ENCODE data around the gene PRDM2.

The PRDM2 gene

GRCh38 chr1:13694886-13695684, 4.9 kb upstream of the PRDM2 start:
- no peak for ATAC-seq
- TF ChIP-seq BACH2 (CRISPR knock-in tag; IDR thresholded peaks at IDR 0.05; ENCODE audit: borderline replicate concordance) (no peak), RARB (CRISPR knock-in tag; IDR thresholded peaks at IDR 0.05) (no peak), ZNF70 (CRISPR knock-in tag; IDR thresholded peaks at IDR 0.05) (no peak), ZFP3 (CRISPR knock-in tag; IDR thresholded peaks at IDR 0.05) (no peak), CREB5 (CRISPR knock-in tag; IDR thresholded peaks at IDR 0.05; ENCODE audit: low read depth) (no peak), CSDC2 (CRISPR knock-in tag; IDR thresholded peaks at IDR 0.05) (no peak), TOX (CRISPR knock-in tag; IDR thresholded peaks at IDR 0.05; ENCODE audit: borderline replicate concordance) (no peak), ZNF565 (CRISPR knock-in tag; conservative IDR thresholded peaks at IDR 0.05; ENCODE audit: low read depth) (no peak), TCF4 (CRISPR knock-in tag; IDR thresholded peaks at IDR 0.05; ENCODE audit: borderline replicate concordance) (no peak), ISL1 (CRISPR knock-in tag; IDR thresholded peaks at IDR 0.05) (no peak), GLIS3 (CRISPR knock-in tag; IDR thresholded peaks at IDR 0.05) (no peak)
- TF ChIP-seq, protein P1, sequence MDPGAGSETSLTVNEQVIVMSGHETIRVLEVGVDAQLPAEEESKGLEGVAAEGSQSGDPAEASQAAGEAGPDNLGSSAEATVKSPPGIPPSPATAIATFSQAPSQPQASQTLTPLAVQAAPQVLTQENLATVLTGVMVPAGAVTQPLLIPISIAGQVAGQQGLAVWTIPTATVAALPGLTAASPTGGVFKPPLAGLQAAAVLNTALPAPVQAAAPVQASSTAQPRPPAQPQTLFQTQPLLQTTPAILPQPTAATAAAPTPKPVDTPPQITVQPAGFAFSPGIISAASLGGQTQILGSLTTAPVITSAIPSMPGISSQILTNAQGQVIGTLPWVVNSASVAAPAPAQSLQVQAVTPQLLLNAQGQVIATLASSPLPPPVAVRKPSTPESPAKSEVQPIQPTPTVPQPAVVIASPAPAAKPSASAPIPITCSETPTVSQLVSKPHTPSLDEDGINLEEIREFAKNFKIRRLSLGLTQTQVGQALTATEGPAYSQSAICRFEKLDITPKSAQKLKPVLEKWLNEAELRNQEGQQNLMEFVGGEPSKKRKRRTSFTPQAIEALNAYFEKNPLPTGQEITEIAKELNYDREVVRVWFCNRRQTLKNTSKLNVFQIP (CRISPR knock-in tag; IDR thresholded peaks at IDR 0.05; ENCODE audit: borderline replicate concordance, low read depth): no peak

DNA sequence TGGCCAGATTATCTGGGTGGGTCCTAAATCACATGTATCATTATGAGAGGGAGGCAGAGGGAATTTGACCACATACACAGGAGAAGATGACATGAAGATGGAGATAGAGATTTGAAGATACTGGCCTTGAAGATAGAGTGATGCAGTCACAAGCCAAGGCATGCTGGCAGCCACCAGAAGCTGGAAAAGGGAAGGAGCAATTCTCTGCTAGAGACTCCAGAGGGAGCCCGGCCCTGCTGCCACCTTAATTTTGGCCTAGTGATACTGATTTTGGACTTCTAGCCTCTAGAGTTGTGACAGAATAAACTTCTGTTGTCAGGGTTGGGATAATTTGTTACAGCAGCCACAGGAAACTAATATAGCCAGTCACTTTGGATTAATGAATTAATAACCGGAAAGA, 2.2 kb upstream of the PRDM2 start:
- no peak for ATAC-seq
- TF ChIP-seq ZFP30 (CRISPR knock-in tag; IDR thresholded peaks at IDR 0.05) (no peak), CSRNP3 (CRISPR knock-in tag; IDR thresholded peaks at IDR 0.05) (no peak)

DNA sequence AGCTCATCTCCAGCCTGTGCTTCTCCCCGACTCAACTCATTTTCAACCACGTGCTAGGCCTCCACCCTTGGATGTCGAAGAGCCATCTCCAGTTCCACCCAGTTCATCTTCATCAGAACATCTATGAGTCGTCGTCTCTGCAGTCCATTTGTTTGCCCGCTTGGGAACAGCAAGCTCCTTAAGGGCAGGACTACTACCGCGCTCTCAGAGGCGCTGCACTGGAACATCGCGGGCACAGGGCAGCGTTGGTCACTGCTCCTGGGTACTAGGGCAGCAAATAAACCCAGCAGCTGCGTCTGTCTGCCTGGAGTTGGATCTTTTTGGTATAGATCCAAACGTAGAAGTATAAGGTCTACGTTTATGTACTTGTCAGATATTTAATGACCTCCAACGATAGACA, 478 bp upstream of the PRDM2 start:
- ATAC-seq: peak; percentile 12; the same call in 1 of the 3 replicates
- TF ChIP-seq CSRNP3 (CRISPR knock-in tag; IDR thresholded peaks at IDR 0.05): no peak
- no peak for TF ChIP-seq ZNF8 (CRISPR knock-in tag; IDR thresholded peaks at IDR 0.05)
- no peak for TF ChIP-seq TCF4 (CRISPR knock-in tag; IDR thresholded peaks at IDR 0.05; ENCODE audit: borderline replicate concordance)
- no peak for TF ChIP-seq TSHZ2 (CRISPR knock-in tag; IDR thresholded peaks at IDR 0.05)
- TF ChIP-seq ISL1 (CRISPR knock-in tag; IDR thresholded peaks at IDR 0.05): no peak
- no peak for TF ChIP-seq RARB (CRISPR knock-in tag; IDR thresholded peaks at IDR 0.05)
- TF ChIP-seq PPARA (CRISPR knock-in tag; IDR thresholded peaks at IDR 0.05; ENCODE audit: borderline replicate concordance): no peak
- no peak for TF ChIP-seq ZNF565 (CRISPR knock-in tag; conservative IDR thresholded peaks at IDR 0.05; ENCODE audit: low read depth)
- TF ChIP-seq ZNF70 (CRISPR knock-in tag; IDR thresholded peaks at IDR 0.05): no peak
- TF ChIP-seq BACH2 (CRISPR knock-in tag; IDR thresholded peaks at IDR 0.05; ENCODE audit: borderline replicate concordance): no peak
- TF ChIP-seq ESRRG (CRISPR knock-in tag; IDR thresholded peaks at IDR 0.05): no peak
- TF ChIP-seq TOX (CRISPR knock-in tag; IDR thresholded peaks at IDR 0.05; ENCODE audit: borderline replicate concordance): no peak
- TF ChIP-seq ZFP3 (CRISPR knock-in tag; IDR thresholded peaks at IDR 0.05): no peak

Data from SK-N-SH treated with all-trans-retinoic acid at 6 μM for 48 hours (cell line).